AG08395 (cell line): ENCODE data around the gene PCNX2.
"Not testable (repeated sequence)": the region's sequence is repeated elsewhere in the genome, so short reads cannot be mapped to it uniquely, and the experiment has no call there.

Experiments
- DNase-seq: peaks from one replicate; pipeline ENCODE4 v3.0.0; 2012; ENCODE audit warnings: mixed read lengths, low spot score

The PCNX2 gene

DNA sequence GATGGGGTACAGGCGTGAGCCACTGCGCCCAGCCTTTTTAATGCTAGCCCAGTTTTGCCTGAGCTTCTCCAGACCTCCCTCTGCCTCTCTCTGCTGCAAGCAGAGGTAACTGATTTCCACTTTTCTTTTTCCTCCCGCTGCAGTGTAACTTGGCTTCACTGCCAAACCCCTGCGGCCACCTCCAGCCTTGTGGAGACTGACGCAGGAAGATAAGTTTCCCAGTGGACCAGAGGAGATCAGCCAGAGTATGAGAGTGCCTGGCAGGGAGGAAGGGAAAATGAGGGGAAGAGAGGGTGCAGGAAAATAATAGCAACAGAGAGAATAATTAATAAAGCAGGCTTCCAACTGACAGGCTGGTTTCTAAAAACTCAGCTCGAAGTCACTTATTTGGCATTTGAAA lies 143.7 kb downstream of the PCNX2 start:
- DNase-seq = no peak

DNA sequence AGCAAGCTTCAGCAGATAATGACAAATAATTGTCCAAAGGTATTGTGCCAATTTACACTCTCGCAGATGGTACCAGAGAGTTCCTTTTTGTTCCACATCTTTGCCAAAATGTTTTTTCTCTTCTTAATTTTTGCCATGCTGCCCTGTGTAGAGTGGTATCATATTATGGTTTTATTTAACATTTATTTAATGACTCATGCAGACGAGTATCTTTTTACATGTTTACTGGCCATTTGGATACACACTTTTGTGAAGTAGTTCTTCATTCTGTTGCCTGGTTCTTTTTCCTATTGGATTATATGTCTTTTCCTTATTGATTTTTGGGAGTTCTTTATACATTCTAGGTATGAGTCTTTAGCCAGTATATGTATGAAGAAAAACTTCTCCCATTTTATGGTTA lies 151.1 kb downstream of the PCNX2 start:
- DNase-seq = no peak

DNA sequence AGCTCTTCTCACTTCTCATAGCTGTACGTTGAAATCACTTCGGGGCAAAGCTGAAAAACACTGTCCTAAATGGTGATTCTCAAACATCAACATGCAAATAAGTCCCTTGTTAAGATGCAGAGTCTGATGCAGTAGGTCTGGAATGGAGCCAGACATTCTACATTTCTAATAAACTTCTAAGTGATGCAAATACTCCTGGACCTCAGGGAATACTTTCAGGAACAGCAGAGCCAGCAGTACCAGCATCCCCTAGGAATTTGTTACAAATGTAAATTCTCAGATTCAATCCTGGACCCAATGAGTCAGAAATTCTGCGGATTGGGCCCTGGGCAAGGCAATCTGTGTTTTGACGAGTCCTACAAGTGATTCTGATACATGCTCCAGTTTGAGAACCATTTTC lies 152.3 kb downstream of the PCNX2 start:
- no peak for DNase-seq

DNA sequence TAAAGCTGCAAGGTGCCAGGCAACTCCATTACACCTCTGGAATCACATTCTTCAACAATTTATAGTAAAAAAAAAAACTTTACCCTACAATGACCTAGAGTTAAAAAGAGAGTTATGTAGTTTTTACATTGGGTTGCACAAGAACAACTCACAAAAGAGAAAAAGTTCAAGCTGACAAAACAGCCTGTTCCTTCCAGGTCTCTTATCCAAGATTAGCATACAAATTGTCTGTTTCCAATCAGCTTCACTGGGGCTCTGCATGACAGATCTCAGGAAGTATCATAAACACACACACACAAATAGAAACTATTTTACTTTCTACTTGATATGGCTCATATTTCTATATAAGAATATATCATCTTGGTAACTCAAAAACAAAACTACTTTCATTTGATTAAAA lies 154.6 kb downstream of the PCNX2 start:
- no peak for DNase-seq

DNA sequence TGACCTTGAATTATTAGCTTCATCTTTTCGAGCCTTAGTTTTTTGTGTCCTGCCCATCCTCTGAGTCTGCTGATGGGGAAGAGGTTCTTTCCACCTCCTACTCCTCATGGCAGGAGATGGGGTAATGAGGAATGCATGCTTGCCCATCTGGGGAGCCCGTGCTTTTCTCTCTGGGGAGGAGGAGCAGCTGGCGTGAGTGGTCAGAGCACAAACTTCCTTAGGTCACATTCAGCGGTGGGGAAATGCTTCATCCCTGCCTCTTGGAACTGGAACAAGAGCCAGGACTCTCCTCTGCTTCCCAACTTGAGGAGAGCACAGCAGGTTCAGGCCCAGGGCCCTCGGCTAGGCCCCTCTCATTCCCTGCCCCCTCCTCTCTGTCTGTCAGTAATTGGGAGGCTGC lies 155.0 kb downstream of the PCNX2 start:
- DNase-seq = no peak

DNA sequence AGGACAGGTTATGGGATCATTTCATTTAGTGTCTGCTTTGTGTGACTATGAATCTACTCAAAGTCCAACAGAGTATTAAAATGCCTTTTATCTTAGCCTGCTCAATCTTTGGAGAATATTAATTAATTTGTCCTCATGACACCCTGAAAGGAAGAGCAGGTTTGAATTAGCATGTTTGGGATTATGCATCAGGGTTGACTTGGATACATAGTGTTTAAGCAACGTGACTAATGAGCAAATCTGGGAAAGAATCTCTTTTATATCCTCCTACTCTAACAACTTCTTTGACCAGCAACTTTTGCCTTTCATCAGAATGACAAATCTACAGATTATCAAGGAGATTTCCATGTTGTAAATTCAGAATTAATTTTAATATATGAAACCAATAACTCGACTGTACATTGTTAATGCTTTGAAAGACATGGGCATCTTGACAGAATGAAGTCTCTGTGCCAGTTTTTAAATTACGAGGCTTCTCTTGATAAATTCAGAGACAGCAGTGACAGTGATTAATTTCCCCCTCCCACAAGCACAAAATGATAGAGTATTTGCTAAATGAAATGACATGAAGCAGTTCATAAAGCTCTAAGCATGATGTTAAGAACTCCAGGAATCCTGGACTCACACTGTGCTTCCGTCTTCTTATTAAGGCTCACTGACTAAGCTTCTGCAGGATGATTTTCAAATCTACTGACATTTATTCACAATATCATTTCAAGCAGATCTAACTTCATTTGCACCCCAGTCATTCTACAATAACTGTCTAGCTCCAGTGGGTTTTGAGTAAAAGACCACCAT lies 156.5 kb downstream of the PCNX2 start:
- no peak for DNase-seq

DNA sequence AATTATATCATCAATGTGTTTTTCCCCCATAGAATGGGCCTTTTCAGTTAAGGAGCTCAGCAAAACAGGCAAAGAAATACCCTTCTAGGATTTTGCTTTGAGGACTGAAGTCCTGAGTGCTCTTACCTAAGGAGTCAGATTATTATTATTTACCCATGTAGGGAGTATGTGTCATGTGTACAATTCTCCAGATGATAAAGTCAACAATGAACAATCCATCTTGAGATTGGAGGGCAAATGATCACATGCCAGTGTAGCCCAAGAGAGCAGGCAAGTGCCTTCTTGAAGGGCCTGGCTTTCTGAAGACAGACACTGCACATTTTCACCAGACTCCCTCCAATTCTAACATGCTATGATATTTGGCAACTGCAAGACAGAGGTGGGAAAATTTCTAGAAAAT lies 159.7 kb downstream of the PCNX2 start:
- no peak for DNase-seq

DNA sequence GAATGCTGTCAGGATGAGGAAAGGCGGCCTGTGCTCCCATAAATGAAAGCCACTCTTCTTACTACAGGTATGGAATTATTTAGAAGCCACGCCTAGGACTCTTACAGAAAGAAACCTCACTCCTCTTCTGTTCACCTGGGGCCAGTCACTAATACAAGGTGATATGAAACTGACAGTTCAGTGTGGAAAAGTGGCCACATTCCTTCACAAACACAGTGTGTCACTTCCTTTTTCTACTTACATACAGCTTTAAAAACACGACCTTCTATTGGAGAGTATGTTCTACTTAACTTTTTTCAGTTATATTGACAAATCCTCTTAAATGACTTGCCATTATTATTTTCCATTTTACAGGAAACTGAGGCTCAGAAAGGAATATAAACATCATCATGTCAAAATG lies 163.1 kb downstream of the PCNX2 start:
- DNase-seq = no peak

DNA sequence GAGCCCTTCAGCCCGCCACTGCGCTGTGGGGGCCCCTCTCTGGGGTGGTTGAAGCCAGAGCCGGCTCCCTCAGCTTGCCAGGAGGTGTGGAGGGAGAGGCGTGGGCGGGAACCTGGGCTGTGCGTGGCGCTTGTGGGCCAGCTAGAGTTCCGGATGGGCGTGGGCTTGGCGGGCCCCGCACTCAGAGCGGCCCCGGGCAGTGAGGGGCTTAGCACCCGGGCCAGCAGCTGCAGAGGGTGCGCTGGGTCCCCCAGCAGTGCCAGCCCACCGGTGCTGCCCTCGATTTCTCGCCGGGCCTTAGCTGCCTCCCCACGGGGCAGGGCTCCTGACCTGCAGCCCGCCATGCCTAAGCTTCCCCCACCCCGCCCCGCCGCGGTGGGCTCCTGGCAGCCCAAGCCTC lies 166.5 kb downstream of the PCNX2 start:
- not testable (repeated sequence) for DNase-seq

DNA sequence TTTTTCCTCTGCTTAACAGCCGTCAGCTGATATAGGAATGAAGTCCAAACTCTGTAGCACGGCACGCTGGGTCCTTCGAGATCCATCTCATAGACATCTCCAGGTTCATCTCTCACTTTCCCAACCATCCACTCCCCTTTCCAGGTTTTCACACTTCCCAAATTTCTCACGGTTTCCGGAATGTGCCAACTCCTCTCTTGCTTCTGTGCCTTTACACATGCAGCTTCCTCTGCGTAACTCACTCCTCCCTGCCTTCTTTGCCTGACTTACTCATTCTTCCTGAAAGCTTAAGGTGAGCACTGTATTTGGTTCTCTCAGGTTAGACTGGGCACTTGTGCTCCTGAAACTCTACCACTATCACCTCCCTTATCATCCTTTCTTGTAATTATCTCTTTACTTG lies 168.4 kb downstream of the PCNX2 start:
- no peak for DNase-seq

DNA sequence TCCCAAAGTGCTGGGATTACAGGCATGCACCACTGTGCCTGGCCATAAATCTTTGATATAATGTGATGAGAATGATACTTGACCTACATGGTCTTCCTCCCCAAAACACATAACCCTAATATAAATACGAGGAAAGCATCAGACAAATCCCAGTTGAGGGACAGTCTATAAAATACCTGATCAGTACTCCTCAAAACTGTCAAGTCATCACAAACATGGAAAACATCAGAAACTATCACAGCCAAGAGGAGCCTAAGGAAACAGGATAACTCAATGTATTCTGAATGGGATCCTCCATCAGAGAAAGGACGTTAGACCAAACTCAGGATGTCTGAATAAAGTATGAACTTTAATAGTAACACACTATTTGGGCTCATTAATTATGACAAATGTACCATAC lies 172.7 kb downstream of the PCNX2 start:
- no peak for DNase-seq

DNA sequence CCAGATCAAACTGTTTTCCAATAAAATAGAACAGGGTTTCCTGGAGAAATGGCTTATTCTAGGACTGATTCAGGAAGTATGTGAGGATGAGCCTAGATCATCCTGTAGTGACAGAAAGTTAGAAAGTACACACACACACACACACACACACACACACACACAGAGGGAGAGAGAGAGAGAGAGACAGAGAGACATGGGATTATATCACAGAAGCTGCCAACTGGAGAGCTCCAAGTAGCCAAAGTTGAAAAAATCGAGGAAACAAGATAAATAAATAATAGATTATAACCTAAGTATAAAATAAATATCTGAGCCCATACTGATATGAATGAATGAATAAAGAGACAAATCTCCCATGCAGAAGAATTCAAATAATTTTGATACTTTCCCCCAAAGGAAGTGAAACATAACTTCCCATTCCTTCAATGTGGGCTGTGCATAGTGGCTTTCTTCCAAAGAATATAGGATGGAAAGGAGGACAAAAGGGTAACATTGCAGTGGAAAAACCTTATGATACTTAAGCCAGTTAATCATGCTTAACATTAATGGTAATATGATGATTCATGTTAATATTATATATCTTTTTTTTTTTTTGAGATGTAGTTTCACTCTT lies 173.5 kb downstream of the PCNX2 start:
- no peak for DNase-seq

DNA sequence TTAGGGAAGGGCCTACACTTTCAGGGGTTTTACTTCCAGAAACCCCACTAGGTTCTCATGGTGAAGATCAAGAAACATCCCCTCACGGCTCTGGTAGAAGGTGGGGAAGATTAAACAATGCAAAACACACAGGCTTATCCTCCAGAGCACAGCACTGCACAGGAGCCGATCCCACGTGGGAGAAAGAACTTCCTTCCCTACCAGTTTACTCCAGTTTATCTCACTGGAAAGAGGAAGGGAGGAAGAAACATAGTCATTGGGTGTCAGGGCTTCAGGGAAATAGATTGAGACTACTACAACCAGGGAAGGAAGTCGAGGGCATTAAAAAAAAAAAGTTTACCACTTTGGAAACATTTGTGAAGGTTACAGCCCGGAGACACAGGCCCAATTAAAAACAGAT lies 180.7 kb downstream of the PCNX2 start:
- no peak for DNase-seq

DNA sequence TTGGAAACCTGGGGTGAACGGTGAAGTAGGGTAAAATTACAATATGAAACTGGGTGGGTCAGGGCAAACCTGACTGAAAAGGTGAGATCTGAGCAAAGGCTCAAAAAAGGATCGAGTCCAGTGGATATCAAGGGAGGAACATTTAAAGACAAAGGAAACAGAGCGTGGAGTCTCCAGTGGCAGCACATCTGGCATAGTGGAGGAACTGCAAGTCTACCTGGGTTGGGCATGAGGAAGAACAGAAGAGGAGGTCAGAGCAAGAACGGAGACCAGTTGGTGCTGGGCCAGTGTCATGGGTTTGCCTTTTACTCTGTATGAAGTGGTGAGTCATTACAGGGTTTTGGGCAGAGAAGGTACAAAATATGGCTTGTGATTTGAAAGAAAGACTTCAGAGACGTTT lies 181.4 kb downstream of the PCNX2 start:
- DNase-seq = no peak

DNA sequence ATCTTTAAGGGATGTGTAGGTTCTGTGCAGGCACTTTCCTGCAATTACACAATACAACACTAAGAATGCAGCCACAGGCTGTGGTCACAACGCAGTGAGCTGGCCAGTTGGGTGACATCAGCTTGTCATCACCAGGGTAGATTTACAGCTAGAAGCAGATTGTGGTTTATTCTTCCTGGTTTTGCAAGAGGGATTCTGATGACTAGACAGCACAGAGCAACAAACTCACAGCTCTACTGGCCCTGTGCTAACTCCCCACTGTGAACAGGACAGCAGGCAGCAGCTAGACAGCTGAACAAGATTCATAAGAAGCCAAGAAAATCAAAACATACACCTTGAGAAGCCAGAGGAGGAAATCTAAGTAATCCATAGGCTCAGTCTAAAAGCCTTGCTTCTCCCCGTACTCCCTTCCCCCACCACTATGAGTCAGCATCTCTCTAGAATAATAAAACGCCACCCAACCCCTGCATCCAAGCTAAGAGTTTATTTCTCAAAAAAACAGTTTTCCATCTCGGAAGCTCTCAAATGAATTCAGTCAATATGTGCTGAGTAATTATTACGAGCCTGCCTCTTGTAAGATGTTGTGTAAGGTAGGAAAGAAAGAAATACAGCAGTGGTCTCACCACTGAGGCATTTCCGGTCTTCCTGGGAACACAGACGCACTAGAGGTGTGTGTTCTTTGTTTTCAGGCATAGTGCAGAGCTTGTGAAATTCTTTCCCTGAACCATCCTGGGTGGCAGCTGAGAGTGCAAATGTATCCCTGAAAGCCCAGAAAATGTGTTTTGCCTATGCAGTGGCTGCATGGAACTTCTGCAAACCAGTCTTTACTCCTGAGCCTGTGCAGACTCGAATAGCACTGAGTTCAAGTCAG lies 182.3 kb downstream of the PCNX2 start:
- DNase-seq = peak; percentile 58

DNA sequence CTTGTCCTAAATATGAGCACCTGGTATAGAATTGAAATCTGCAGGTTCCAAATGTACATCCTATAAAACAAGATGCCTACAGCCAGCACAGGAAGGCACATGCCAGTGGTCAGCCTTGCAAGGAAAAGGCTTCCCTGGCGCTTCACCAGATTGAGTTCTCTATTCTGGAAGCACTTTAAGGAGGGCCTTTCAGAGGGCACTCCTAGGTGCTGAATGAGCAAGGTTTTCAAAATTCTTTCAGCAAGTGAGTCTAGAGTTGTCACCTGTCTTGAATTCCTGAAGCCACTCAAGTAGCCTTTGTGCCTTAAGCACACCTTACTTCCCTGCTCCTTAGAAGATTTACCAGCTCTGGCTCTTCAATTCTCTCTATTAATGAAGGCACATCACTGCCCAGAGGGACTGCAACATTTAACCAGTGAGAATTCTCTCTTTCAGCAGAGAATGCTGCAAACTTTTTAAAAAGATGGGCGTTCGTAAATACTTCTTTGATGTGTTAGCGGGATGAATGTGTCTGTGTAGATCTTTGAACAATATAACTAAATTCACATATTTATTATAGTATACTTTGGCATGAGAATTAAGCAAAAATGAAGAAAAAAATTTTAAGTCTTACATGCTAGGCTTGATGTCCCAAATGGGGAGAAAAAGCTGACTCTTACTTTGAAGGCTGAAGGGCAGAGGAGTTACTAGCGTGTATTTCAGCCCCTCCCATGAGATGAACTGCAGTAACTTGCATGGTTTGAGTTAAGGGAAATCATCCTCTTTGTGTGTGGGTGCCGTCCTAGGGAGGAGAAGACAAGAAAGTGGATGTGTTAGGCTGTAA lies 183.1 kb downstream of the PCNX2 start:
- DNase-seq = peak; percentile 90

DNA sequence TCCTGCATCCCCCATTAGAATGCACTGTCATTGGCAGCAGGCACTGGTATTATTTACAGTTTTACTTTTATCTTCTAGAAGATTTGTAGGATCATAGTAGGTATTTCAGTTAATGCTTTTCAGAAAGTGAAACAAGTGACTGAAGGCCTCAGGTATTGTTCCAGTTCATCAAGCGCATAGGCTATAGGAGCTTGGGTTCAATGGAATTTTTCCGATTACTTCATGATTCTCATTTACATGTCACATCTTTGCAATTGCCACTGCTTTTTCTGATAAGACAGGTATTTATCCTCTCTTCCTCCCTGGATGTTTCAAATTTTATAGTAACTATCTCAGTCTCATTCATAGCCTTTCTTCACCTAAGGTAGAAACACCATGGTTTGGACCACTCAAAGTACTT lies 183.8 kb downstream of the PCNX2 start:
- no peak for DNase-seq

DNA sequence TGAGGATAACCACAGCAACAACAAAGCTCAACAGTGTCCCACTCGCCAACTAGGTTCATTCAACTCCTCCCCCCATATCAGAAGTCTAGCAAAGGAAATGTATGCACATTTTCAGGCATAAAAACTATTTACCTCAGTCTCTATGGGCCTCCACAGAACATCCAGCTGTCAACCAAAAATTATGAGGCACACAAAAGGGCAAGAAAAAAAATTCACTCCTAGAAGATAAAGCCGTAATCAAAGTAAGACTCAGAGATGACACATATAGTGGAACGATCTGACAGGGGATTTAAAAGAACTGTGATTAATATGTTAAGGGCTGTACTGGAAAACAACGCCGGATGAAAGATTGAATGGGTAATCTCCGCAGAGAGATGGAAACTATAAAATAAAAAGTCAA lies 186.4 kb downstream of the PCNX2 start:
- no peak for DNase-seq

DNA sequence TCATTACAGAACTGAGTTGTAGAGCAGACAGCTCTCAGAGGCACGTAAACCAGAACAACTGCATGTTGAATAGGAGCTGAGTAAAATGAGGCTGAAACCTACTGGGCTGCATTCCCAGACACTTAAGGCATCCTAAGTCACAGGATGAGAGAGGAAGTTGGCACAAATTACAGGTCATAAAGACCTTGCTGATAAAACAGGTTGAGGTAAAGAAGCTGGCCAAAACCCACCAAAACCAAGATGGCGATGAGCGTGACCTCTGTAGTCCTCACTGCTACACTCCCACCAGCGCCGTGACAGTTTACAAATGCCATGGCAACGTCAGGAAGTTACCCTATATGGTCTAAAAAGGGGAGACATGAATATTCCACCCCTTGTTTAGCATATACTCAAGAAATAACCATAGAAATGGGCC lies 187.8 kb downstream of the PCNX2 start:
- not testable (repeated sequence) for DNase-seq

DNA sequence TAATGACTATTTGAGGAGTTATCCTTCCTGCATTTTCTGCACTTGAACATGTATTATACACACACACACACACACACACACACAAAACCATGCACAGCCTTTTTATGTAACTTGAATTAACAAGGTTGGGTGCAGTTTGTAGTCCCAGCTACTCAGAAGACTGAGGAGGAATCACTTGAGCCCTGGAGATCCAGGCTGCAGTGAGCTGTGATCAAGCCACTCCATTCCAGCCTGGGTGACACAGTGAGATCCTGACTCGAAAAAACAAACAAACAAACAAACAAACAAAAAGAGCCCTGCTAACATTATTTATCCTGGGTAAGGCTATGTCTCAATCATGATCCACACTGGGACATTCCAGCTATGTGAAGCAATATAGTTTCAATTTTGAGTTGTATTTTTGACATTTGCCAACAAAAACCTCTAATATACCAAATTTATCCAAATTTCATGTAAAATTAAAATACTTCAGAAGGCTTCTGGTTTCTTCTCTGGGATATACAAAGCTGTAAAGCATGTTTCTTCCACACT lies 188.3 kb downstream of the PCNX2 start:
- no peak for DNase-seq

DNA sequence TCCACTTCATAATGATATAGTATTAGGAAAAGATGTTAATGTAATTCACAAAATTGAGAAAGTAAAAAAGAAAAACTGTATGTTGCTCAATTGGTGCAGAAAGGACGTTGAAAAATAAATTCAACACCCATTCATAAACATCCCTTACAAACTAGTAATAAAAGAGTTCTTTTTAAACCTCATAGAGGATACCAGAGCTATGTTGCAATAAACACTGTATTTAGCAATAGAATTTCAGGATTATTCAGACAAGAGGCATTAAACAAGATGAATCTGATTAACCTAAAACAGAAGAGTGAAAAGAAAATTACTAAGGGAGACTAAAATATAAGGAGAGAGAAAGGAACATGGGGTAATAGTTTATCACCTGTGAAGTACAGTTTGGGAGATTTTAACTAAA lies 190.3 kb downstream of the PCNX2 start:
- peak; percentile 29 for DNase-seq

DNA sequence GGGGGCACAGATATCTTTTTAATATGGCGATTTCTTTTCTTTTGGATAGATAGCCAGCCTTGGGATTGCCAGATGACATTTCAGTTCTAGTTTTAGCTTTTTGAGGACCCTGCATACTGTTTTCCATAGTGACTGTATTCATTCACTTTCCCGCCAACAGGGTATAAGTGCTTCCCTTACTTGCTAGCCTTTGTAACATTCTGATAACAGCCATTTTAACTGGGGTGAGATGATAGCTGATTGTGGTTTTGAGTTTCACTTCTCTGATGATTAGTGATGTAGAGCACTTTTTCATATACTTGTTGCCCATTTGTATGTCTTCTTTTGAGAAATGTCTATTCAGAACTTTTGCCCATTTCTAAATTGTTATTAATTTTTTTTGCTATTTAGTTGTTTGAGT lies 193.2 kb downstream of the PCNX2 start:
- DNase-seq = no peak
